K562 treated with DMSO at 1 percent for 12 hours (cell line): Measurements from ENCODE around the gene RAP1A. TPM values are rescaled to one million over a fixed set of nuclear protein-coding genes. Genes with fewer than 3 reads are reported as not detected.

Experiments used
- total RNA-seq: library from RNA; unstranded; fragments of 300-600 nt; gene quantifications from 2 replicates; pipeline ENCODE4 v1.2.3, GENCODE V29; 2022; ENCODE audit not compliant: insufficient read depth

RAP1A gene
- 36.3 and 65.1 TPM in 2 replicates for total RNA-seq

DNA sequence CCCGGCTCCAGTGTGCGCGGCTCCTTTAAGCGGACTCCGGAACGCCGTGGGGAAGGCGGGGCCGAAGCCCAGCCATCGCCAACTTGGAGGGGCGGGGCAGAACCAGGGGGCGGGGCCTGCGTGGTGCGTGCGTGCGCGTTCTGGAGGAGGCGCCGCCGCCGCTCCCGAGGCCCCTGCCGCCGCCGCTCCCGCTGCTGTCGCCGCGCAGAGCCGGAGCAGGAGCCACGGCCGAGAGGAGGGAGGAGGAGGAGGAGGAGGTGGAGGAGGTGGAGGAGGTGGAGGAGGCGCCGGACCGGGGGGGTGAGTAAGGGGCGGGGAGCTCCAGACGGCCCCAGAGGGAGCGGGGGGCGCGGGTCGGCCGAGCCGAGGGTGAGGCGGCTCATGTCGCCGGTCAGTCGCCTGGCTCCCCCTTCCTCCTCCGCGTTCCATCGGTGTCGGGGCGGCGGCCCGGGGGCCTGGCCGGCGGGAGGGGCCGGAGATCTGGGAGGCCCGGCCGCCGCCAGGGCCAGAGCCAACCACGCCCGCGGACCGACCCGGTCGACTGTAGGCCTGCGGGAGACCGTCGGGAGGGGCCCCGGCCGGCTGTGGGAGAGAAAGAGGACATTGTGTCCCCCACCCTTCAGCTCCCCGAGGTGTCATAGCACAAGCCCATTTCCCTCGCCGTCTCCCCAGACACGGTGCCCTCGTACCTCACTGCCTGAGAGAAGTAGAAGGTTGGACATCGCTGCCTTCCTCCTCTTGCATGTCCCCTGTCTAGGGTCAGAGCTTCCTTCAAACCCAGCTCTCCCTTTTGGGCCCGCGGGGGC, at the start of gene RAP1A:
TSS of gene RAP1A (plus strand) at position 155 of the 806 bp plus-strand sequence. CDS start 71,572 bp downstream, outside the sequence.

DNA sequence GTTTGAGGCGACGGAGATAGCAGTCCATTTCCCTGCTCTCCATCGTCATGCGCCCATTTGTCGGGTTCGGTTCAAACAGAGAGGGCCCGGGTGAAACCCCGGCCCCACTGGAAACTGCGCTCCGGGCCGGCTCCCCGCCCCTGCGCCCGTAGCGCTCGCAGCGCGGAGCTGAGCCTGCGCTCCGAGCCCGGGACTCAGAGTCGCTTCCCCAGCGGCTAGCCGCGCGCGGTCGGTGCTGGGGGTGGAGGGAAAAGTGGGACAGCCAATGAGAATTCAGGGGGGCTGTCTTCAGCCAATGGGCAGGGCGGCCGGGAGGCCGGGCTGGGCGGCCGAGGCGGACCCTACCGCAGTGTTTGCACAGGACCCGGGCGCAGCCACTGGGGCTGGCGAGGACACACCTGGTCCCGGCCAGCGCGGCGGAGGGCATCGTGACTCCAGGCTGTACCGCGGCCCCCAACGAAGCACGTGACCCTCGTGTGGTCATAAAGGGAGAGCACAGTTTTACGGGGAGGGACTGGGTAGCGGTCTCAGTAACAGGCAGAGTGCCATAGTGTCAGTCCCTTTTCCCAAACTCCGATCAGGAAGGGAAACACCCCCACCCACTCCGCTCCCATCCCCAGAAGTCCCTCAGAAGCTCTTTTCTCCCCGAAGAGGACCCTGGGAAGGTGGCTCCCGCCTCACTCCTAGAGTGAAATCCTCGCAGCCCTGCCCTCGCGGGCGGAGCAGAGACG, 119.8 kb downstream of the RAP1A start, which contains the start of gene INKA2:
TSS of gene INKA2 (minus strand) at position 202 of the 731 bp plus-strand sequence. CDS start at position 49, 153 bp downstream.

DNA sequence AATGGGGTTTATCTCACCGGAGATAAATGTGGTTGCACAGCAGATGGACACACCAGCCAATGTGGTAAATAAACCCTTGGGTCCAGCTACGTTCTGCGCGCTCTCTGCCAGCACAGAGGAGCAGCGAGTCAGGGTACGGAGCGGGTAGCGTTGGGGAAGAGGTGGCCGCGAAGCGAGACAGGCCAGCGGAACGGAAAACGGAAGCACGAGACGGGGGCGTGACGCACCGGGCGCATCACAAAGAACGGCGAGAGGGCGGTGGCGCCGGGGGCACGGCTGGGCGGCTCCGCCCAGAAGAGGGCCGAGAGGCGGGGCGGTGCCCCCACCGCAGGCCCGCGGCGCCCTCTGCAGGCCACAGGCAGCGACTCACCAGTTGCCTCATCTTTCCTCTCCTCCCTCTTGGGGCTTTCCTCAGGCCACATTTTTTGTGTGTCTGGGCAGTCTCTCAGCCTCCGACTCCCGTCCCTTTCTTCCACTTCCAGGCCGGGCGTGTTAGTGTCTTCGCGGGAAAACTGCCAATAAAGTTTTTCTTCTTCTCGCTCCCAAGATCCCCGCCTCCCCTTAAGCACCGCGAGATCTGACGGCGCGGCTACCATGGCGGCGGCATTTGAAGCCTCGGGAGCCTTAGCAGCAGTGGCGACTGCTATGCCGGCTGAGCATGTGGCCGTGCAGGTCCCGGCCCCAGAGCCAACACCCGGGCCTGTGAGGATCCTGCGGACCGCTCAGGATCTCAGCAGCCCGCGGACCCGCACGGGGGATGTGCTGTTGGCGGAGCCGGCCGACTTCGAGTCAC, 135.9 kb downstream of the RAP1A start, which contains the start of gene DDX20:
TSS of gene DDX20 (plus strand) at position 571 of the 793 bp plus-strand sequence. CDS start at position 595, 24 bp downstream.

Other genes with a start within 250 kb of the RAP1A start
- 0.61 and 2.6 TPM in 2 replicates for gene OVGP1, start 192.1 kb upstream of the RAP1A start, total RNA-seq
- gene WDR77, start 170.5 kb upstream of the RAP1A start, total RNA-seq: 20.0 and 27.5 TPM in 2 replicates
- gene ATP5PB, start 170.3 kb upstream of the RAP1A start, total RNA-seq: 202 and 232 TPM in 2 replicates
- gene C1orf162, start 145.8 kb upstream of the RAP1A start, total RNA-seq: 1.1 TPM in 1 of 2 replicates, not detected in the other
- gene ADORA3, start 116.2 kb upstream of the RAP1A start, total RNA-seq: 0.83 TPM in 1 of 2 replicates, not detected in the other
- gene TMIGD3, start 116.2 kb upstream of the RAP1A start, total RNA-seq: not detected in 2 replicates
- gene INKA2, start 119.6 kb downstream of the RAP1A start, total RNA-seq: not detected in 2 replicates
- gene DDX20, start 136.1 kb downstream of the RAP1A start, total RNA-seq: 6.8 and 14.8 TPM in 2 replicates